GM21367 (cell line): Measurements from ENCODE around the gene BABAM2.
"Not testable (repeated sequence)": the region's sequence is repeated elsewhere in the genome, so short reads cannot be mapped to it uniquely, and the experiment has no call there.

Experiments used
- ATAC-seq: cut with Tn5 transposase; IDR thresholded peaks from one replicate; pipeline ENCODE4 v1.9.1; 2021; ENCODE audit not compliant: unreplicated experiment

Gene BABAM2

DNA sequence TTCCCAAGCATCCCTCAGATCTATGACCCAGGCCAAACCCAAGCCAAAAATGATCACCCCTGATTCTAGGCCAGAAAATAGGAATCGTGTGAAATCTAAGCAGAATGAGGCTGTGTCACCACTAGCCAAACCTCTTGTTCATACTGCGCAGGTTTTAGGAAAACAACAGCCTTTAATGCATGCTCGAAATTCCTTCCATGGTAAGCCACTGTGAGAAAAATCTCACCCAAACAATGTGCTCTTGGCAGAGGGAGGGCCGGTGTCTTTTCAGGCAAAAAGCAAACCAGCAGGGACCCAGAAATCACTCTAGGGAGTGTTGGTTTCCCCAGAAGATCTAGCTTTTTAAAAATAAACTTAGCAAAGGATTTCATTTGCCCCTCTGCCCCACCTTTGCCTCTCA lies 430.9 kb downstream of the BABAM2 start:
- ATAC-seq: no peak

DNA sequence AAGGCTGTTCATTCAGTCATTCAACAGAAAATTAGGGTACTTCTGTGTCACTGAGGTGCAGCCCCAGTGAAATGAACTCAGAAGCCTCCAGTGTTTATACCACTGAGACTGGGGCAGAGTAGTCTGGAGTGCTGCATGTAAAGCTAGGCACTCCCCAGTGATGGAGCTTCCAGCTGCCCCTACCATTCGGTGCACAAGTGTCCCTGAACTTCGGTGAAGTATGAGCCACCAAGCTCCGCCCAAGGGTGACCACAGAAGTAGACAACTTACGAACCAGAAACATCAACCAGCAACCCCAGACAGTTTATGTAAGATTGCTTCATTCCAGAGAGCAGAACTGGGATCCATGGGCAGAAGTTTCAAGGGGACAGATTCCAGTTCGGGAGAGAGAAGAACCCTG lies 431.5 kb downstream of the BABAM2 start:
- no peak for ATAC-seq

DNA sequence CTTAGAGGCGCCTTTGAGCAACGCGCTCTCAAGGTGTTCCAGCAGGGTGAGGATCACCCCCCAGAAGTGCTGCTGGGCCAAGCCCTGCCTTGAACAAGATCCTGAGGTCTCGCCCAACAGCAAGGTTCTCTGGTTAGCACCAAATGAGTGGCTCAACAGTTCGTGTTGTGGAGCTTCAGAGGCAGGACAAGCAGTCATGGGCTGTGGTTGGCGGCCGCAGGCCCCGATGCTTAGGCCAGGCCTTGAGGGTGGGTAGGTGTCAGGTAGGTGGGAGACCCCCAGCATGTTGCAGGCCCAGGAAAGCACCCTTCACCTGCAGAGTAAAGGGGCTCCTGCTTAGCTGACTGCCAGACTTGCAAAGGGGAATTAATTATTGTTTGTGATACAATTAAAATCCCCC lies 431.9 kb downstream of the BABAM2 start:
- no peak for ATAC-seq

DNA sequence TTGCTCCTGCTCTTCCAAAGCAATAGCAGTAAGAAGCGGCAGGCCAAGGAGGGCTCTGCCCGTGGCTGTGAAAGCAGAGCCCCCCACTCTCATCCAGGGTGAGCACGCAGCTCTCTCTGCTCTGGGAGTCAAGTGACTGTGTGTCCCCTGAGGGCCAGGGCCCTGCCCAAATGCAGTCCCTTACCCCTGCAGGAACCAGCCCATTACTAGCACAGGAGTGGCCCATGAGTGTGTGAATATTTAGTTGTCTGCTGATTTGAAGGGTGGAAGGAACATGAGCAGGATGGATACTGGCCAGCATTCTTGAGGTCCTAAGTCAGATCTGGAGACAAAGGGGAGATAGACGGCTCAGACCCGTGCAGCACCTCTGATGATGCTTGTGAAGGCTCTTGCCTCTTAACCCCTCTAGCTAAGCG lies 432.5 kb downstream of the BABAM2 start:
- no peak for ATAC-seq

DNA sequence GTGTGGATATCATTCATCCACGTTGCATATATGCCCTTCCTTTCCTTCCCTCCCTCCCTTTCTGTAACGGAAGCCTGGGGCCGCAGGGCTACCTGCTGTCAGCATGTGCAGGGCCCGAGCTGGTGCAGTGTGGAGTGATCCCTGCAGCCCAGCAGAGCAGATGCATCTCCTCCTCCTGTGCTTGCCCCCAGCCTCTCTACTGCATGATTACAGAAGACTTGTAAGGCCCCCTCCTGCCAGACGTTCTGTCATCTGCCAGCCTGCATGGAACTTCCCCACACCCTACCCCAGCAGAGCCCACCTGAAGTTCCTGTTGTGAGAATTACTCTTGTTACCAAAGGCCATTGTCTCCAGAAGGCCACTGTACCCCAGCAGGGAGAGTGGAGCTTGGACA lies 434.6 kb downstream of the BABAM2 start:
- no peak for ATAC-seq

DNA sequence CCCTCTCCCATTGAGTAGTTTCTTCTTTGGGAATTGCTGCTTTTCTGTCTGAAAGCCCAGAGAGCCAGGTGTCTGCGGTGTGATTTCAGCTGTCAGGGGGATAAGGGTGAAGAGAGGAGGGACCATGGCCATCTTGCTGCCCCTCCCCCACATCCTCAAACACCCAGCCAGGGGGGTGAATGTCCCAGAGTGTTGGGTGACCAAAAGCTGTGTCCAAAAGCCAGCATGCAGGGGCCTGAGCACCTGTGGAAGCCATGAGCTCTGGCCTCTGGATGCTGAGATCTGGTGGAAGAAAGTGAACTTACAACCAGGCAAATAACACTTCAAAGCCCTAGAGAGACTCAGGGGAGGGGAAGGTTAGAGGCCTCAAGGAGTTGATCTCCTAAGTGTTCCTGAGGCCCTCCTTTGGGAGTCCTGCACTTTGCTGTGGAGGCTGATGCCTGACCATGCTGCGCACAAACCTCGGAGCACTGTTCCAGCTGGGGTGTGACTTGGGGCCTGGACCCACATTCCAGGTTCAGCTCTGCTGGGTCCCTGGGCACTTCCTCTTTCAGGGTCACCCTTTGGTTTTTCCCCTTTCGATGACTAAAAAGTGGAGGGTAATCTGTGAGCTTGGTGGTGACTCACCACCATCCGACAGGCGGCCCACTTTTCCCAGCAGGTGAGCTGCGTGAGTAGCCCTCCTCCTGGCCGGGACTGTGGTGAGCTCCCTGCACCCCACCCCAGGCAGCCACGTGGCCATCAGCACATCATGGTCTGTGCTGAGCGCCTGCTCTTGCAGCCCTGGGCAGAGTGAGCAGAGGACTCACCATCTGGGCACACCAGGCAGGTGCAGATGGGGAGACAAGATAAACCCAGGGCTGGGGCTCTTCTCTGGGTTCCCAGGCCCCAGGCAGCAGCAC lies 435.3 kb downstream of the BABAM2 start:
- ATAC-seq: no peak

DNA sequence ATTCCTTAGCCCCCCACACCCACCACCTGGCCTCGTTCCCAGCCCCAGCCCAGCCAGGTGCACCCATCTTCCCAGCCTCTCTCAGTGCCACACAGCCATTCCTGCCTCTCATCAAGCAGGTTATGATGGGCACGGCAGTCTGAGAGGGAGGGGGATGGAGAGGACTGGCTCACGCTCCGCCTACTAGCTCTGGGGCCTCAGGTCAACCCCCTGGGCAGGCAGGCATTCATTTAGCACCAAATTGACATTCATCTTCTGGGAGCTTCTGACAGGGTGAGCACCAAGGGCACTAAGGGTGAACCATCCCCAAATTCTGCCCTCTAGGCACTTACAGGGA lies 435.9 kb downstream of the BABAM2 start:
- no peak for ATAC-seq

DNA sequence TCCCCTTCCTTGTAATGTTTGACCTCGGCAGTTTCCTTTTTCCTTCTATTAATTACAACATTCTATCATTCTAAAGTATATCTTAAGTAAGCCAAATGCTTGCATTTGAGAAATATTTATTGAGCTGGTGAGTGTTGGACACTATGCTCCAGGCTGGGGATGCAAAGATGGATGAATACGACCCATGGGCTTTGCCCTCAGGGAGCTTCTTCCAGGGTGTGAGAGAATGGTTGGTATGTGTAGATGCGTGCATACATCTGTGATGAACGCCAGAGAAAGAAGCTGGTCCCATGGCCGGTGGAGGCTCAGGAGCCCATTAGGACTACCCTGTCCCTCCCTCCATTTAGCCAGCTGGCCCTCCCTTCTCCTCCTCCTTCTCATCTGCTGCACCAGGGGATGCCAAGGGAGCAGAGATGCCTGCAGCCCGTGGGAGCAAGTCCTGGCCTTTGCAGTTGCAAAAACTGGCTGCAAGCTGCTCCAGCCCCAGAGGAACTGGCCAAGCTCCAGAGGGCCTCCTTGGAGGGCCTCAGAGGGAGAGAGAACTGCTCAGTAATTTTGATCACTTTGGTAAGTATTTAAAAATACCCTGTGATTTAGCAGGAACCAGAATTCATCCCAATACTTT lies 436.5 kb downstream of the BABAM2 start:
- ATAC-seq: no peak

DNA sequence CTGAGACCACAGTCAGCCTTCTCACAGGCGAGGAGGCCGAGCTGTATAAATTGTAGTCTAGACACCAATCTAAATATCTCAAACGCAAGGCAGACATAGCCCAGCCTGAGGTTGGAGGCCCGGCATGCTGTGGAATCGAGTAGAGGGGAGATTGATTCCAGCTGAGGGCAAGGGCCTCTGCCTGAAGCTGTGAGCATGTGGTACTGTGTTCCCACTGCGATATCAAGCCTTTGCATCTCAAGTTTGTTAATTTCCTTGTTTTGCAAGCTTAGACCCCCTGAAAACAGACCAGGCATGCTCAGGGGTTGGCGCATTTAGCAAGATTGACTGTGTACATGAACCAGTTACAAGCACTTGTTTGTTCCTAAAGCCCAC lies 437.0 kb downstream of the BABAM2 start:
- no peak for ATAC-seq

DNA sequence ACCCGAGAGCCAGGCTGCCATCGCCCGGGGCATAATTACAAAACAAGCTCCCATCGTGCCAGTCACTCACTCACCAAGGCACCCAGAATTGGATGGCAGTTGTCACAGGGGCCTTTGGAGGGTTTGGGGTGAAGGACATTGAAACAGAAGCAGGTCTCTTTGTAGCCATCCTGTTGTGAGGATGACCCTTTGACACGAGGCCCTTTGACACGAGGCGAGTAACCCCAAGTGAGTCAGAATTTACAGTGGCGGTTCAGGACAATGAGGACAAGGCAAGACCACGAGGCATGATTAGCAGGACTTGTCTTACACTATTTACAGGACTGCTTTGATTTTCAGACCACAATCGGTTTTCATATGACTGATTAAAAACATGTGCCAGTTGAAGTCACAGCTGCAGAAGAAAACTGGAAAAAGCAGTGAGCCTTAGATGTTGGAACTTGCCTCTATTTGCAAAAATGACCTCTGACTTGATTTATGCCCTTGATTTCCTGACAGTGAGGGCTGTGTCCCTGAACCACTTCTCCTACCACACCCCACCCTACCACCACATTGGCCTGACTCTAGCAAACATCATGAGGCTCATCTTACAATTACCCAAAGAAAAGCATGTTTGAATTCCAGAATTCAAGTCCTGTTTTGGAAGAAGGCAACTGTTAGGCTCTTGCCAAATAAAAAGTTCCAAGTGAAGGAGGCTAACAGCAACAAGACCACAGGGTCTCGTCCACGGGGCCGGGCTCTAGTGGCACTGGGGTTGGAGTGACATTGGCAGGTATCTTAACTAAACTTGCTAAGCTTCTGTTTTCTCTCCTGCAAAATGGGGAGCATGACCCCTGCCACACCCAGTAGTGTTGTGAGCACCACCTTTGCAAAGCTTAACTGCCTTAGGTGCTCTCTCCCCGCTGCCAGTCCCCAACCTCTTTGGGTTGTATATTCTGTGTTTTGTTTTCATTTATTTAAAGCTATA lies 437.7 kb downstream of the BABAM2 start:
- no peak for ATAC-seq

DNA sequence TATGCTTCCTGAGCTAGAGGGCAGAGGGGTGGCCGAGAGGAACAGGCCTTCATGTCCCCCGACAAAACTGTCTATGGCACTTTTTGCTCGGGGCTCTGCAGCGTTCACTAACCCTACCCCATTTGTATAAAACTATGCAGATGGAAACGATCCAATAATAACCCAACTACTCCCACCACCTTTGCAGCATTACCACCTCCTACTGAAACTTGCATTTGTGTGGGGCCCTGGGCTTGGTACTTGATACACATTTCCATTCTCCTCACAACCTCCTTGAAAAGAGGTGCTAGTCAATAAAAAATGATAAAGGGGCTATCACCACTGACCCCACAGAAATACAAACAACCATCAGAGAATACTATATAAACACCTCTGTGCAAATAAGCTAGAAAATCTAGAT lies 438.7 kb downstream of the BABAM2 start:
- no peak for ATAC-seq

DNA sequence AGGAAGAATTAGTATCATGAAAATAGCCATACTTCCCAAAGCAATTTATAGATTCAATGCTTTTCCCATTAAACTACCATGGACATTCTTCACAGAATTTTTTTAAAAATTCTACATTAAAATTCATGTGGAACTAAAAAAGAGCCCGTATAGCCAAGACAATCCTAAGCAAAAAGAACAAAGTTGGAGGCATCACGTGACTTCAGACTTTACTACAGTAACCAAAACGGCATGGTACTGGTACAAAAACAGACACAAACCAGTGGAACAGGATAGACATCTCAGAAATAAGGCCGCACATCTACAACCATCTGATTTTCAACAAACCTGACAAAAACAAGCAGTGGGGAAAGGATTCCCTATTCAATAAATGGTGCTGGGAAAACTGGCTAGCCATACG lies 440.2 kb downstream of the BABAM2 start:
- ATAC-seq: not testable (repeated sequence)

DNA sequence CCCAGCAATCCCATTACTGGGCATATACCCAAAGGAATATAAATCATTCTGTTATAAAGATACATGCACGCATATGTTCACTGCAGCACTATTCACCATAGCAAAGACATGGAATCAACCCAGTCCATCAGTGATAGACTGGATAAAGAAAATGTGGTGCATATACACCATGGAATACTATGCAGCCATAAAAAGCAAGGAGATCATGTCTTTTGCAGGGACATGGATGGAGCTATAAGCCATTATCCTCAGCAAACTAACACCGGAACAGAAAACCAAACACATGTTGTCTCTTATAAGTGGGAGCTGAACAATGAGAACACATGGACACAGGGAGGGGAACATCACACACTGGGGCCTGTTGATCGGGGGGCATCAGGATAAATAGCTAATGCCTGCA lies 441.3 kb downstream of the BABAM2 start:
- ATAC-seq: not testable (repeated sequence)

DNA sequence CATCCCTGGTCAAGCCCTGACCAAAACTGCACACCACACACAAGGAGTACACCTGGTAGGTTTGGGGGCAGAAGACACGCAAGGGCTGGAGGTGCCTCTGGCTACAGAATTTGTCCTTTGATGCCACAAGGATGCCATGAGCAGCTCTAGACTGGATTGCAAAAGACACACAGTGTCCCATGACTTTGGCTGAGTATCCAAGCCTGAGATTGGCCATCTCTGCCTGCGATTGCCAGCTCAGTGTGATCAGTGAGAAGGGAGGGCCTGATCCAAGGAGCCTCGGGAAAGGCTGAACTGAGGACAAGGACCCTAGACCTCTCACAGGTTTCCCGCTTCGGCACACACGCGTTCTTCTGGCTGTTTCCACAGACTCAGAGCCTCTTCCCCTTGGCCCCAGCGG lies 442.2 kb downstream of the BABAM2 start:
- ATAC-seq: no peak

DNA sequence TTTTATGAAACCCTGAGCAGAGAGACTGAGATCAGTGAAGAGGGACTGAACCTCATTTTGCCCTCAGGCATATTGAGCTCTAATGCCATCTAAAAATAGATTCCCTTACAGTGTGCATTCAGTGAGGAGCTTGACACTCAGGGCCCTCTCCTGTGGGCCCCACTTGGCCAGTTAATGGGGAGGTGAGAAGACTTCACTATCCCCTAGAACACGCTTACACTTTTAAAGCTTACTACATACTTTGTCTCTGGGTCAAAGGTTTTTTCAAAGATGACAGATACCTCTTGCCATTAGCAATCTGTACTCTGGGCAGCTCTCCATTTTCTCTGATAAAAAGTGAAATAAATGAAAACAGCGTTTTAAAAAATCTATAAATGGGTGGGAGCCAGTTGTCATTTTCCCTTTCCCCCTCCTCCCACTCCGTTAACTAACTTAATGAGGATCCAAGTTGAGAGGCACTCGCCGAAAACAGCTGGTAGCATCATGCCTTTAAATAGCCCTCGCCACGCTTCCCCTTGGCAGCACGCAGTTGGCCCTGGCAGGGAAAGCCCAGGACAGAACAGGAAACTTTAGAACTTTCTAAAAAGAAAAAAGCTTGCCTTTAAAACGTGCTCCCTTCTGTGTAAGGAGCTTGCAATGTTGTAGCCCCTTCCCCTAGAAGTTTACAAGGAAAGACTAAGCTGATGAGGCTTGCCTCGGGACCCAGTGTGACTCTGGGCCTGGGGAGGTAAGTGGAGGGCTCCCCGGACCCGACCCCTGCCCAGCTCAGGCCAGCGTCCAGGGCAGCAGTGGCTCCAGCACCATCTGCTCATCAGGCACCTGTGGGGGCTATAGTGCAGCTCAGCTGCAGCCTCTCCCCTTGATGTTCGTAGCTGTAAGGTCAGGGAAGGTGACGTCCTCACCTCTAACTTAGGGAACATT lies 443.3 kb downstream of the BABAM2 start:
- no peak for ATAC-seq

DNA sequence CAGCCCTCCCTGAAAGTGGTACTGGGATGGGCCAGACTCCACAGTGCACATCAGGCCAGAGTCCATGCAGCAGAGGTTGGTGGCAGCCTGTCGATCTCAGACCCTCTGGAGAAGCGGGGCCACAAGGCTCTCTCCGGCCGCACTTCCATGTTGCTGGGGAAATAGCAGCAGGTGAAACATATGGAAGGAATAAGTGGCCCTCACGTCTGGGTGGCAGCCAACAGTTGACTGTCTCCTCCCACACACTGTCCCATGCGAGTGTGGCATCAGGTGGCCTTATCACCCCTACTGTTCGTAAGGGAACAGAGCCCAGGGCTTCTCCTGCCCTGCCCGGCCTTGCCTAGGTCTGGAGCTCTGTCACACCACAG lies 444.0 kb downstream of the BABAM2 start:
- ATAC-seq: no peak

DNA sequence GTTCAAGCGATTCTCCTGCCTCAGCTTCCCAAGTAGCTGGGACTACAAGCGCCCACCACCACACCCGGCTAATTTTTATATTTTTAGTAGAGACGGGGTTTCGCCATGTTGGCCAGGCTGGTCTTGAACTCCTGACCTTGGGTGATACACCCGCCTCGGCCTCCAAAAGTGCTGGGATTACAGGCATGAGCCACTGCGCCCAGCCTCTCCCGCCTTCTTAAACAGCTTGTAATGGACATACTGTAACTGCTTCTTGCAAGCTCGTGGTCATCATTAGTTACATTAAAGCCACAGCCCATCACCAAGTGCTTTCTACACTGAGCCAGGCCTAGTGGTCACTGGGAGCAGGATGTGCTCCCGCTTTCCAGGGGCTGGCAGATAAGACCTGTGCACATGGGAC lies 444.7 kb downstream of the BABAM2 start:
- ATAC-seq: not testable (repeated sequence)

DNA sequence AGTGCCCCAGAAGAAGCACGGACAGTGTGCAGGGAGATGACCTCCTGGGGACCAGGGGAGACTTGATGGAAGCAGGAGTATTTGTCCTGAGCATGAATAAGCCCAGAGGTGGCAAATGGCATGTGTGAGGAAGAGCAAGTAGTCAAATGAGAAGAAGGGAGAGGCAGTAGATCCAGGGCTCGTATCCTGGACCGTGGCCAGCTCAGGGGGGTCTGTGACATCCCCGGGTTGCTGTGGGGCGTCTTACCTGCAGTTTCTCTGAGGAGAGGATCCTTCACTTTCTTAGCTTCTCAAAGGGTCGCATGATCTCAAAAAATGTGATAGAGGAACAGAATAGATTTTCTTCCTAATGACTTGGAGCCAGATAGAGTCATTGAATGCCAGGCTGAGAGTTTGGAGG lies 445.1 kb downstream of the BABAM2 start:
- no peak for ATAC-seq

DNA sequence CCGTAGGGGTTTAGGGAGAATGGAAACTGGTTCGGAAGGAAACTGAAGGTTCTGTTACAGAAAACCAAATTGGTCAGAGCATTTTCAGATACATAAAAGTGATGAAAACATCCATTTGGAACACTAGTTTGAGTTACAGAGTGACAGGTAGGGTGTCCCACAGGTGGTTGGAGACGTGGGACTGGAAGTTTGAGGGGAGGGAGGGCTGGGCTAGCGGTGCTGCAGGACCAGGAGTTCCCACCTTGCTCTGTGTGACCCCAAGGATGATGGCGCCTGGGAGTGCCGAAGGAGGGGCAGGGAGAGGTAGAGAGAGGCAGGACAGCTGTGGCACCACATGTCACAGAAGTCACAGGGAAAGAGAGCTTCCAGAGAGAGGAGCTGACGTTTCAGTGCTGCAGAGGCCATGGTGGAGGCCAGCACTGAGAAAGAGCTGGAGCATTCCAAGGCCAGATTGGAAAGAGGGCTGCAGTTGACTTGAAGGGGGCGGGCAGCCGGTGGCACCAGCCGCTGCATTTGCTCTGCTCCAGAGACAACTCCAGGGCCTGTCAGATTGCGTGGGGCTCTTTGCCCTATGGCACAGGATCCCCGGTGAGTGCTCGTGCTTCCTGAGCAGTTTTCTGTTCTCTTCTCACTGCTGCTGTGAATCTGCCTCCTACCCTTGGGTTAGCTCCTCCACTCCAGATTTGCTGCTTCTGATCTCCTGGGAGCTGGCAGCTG lies 445.9 kb downstream of the BABAM2 start:
- ATAC-seq: no peak
